HG03457 (cell line): ENCODE data around the gene NELFE.
"Not testable (repeated sequence)": the region's sequence is repeated elsewhere in the genome, so short reads cannot be mapped to it uniquely, and the experiment has no call there.

Source experiments
- ATAC-seq: cut with Tn5 transposase; IDR thresholded peaks from one replicate; pipeline ENCODE4 v1.9.1; 2021; ENCODE audit warnings: moderate number of reproducible peaks; ENCODE audit not compliant: unreplicated experiment

The NELFE gene

DNA sequence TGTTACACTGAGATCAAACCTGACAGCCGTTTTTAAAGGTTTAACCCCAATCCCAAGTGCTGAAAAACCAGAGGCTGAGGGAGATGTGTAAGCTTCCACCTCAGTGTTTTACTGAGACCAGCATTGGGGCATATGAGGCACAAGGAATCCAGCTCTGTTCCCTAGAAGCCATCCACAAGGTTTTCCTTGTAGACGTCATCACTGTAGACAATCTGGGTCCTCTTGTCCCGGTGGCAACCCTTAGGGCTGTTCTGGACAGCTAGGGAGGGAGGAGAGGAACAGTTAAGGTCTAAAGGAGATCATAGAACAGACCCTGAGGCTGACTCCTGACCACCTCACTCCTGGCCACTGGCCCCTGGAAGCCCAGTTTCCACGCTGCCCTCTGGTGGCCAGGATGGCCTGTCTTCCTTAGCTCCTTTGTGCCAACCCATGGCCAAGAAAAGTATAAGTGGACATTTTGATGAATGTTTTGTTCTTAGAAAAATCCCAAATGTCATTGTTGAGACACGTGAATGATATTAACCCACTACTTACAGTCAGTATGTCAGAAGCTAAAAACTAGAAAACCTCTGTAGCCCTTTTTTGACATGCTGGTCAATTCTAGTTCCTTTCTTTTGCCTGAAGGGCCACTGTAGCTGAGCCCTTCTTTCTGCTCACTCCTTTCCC, 6.5 kb downstream of the NELFE start:
- ATAC-seq, result no peak

GRCh38 chr6:31949926-31950548, 8.7 kb downstream of the NELFE start:
- no peak for ATAC-seq

DNA sequence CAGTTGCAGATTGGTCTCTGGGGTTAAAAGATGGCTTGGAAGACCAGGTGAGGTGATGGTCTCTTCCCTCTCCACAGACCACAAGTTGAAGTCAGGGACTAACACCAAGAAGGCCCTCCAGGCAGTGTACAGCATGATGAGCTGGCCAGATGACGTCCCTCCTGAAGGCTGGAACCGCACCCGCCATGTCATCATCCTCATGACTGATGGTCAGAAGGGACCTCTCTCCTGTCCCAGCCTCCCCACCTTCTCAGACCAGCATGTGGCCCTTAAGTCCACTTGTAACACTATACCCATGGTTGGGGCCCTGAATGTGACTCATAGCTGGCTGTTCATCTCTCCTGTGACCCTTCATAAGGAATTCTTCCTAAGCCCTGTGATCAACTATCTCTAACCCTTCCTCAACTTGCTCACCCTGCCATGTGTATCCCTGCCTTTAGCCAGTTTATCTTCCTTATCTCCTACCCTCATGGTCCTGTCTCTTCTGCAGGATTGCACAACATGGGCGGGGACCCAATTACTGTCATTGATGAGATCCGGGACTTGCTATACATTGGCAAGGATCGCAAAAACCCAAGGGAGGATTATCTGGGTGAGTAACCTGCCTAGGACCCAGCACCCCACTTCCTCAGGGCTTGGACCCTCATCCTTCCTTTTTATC, 9.9 kb downstream of the NELFE start:
- ATAC-seq, result no peak

DNA sequence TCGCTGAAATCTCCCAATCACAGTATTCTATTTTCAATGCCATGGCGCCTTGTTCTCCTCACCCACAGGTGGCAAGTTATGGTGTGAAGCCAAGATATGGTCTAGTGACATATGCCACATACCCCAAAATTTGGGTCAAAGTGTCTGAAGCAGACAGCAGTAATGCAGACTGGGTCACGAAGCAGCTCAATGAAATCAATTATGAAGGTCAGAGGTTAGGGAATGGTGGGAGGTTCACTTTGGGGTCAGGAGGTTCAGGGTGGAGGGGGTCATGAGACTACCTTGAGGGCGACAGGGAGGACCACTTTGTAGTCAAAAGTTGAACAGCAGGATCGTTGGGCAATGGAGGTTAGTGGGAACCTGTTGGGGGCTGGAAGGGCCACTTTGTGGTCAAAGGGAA, 10.5 kb downstream of the NELFE start:
- no peak for ATAC-seq

- no peak for ATAC-seq
Measured at GRCh38 chr6:31947864-31948263, 10.9 kb downstream of the NELFE start.

- ATAC-seq, result no peak
Measured at GRCh38 chr6:31947070-31947675, 11.6 kb downstream of the NELFE start.

DNA sequence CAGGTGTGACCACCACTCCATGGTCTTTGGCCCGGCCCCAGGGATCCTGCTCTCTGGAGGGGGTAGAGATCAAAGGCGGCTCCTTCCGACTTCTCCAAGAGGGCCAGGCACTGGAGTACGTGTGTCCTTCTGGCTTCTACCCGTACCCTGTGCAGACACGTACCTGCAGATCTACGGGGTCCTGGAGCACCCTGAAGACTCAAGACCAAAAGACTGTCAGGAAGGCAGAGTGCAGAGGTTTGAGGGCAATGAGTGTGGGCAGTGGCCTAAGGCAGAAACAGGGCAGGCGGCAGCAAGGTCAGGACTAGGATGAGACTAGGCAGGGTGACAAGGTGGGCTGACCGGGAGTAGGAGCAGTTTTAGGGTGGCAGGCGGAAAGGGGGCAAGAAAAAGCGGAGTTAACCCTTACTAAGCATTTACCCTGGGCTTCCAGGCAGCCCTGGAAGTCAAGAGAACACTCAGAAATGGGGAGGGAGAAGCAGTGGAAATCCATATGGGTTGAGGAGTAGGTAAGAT, 12.3 kb downstream of the NELFE start:
- ATAC-seq, result no peak

DNA sequence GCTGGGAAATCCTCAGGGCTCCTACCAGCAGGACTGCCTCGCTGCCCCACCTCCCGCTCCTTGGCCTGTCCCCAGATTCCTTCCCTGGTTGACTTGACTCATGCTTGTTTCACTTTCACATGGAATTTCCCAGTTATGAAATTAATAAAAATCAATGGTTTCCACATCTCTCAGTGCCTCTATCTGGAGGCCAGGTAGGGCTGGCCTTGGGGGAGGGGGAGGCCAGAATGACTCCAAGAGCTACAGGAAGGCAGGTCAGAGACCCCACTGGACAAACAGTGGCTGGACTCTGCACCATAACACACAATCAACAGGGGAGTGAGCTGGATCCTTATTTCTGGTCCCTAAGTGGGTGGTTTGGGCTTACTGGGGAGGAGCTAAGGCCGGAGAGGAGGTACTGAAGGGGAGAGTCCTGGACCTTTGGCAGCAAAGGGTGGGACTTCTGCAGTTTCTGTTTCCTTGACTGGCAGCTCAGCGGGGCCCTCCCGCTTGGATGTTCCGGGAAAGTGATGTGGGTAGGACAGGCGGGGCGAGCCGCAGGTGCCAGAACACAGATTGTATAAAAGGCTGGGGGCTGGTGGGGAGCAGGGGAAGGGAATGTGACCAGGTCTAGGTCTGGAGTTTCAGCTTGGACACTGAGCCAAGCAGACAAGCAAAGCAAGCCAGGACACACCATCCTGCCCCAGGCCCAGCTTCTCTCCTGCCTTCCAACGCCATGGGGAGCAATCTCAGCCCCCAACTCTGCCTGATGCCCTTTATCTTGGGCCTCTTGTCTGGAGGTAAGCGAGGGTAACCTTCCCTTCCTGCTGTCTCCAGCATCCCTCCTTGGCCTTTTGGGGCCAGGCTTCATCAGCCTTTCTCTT, 13.0 kb downstream of the NELFE start, which contains the start of gene CFB:
Gene CFB, plus strand, starts transcription at position 589 of the 863 bp plus-strand sequence. Its CDS starts 127 bp downstream, at position 716.
- no peak for ATAC-seq

GRCh38 chr6:31945154-31945506, 13.6 kb downstream of the NELFE start:
- ATAC-seq, result no peak

- no peak for ATAC-seq
Measured at GRCh38 chr6:31943742-31944141, 15.0 kb downstream of the NELFE start.

DNA sequence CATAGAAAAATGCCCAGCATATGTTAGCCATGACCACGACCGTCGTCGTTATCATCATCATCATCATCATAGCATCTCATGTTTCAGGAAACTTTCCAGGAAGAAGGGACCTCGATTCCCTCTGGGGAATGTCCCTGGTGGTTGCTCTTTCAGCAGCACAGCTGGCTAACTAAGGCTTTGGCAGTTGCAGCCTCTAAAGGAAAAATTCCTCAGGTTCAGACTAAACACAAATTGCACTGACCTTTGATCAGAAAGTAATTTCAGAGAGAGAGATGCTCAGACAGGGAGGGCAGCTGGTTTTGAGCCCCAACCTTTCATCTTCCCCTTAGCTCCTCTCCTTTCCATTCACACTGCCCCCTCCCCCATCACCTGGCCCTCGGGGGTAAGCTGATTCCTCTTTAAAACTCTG, 18.5 kb downstream of the NELFE start:
- ATAC-seq, result no peak

DNA sequence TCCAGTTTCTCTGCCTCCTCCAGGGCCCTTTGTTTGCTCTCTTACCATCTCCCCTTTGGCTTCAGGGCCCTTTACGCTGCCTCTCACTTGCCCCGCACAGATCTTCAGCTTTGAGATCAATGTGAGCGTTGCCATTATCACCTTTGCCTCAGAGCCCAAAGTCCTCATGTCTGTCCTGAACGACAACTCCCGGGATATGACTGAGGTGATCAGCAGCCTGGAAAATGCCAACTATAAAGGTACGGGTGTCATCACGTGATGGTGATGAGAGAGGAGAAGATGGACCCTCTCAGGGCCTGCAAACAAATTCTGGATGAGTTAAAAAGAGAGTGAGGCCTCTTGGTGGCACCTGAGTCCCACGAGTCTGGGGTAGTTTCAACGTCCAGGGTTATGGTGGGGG, 22.9 kb downstream of the NELFE start:
- no peak for ATAC-seq

DNA sequence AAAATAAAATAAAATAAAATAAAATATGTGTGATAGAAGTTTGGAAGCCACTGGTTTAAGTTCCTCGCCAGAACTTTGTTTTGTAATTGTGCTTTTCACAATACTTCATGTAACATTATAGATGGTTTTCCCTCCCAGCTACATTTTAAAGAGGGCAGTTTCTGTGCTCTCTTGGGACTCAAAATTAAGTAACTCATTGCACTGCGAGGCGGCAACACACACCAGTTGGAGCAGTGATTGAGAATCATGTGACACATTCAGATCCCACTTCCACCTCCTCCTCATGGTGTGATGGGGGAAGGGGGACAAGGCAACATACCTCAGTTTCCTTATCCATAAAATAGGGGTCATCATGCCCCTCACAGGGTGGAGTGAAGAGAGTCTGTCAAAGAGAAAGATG, 23.8 kb downstream of the NELFE start:
- ATAC-seq, result no peak

DNA sequence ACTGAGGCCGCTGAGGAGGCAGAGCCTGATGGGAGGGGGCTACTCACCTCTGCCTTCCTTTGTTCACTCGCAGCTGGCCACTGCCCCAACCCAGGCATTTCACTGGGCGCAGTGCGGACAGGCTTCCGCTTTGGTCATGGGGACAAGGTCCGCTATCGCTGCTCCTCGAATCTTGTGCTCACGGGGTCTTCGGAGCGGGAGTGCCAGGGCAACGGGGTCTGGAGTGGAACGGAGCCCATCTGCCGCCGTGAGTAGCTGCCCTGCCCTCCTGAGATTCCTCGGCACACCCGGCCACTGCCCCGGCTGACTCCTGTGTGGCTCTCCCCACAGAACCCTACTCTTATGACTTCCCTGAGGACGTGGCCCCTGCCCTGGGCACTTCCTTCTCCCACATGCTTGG, 25.2 kb downstream of the NELFE start:
- no peak for ATAC-seq

DNA sequence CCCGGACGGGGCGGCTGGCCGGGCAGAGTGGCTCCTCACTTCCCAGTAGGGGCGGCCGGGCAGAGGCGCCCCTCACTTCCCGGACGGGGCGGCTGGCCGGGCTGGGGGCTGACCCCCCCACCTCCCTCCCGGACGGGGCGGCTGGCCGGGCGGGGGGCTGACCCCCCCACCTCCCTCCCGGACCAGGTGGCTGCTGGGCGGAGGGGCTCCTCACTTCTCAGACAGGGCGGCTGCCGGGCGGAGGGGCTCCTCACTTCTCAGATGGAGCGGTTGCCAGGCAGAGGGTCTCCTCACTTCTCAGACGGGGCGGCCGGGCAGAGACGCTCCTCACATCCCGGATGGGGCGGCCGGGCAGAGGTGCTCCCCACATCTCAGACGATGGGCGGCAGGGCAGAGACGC, 26.6 kb downstream of the NELFE start:
- ATAC-seq, result not testable (repeated sequence)

DNA sequence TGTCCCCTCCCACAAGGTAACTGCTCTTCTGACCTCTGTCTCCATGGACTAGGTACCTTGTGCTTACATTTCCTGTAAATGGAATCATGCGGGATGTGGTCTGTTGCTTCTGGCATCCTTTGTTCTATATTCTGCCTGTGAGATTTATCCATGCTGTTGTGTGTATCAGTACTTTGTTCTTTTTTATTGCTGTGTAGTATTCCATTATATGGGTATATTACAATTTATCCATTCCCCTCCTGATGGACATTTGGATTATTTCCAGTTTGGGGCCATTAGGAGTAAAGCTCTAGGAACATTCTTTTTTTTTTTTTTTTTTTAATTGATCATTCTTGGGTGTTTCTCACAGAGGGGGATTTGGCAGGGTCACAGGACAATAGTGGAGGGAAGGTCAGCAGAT, 27.8 kb downstream of the NELFE start:
- ATAC-seq, result no peak

GRCh38 chr6:31928672-31928939, 30.2 kb downstream of the NELFE start:
- ATAC-seq, result no peak

- ATAC-seq, result no peak
Measured at GRCh38 chr6:31927863-31928671, 30.7 kb downstream of the NELFE start.

DNA sequence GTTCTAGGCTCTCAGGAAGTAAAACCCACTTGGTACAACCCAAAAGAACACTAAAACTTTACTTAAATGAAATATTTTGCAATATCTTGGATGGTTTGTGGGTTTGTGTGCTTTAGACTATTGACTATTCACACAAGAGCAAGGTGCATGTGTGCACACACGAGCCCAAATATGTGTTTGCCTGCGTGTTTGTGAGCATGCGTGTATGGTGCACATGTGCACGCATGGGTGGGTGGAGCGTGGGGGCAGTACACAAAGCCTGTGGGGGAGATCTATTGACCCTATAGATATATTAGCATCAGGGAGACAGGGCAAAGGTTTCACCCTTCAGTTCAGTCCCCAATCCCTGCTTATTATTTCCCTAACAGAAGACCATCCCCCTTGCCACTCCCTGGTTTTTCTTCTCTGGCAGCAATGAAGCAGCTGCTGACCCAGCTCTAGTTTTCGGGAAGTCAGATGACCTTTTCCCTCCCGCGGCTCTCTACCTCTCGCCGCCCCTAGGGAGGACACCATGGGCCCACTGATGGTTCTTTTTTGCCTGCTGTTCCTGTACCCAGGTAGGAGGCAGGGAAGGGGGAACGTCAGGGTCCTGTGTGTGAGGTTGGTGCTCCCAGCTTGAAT, 31.4 kb downstream of the NELFE start, which contains the start of gene C2:
Gene C2, plus strand, starts transcription at position 476 of the 621 bp plus-strand sequence. Its CDS starts 36 bp downstream, at position 512.
- ATAC-seq, result no peak

DNA sequence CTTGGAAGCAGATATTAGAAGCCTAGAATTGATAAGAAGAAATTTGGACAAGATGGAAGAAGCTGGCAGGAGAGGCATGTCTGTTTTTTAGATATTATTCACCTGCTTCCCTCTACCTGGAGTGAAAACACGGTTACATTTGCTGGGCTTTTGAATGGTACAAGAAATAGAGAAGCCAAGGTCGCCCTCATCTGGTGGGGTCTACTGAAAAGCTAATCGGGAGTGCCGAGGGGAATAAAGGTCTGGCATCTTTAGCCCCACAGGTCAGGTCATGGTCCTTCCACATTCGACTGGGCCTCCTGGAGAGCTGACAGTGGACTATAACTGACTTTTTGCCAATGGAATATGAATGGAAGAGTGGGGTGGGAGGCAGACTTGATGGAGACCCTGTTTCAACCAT, 35.8 kb downstream of the NELFE start:
- no peak for ATAC-seq
